Breast epithelium (tissue), 3 donors: Measurements from ENCODE around the gene TJP1.

Experiments
- POLR2A ChIP-seq: fragments of 450-650 bp; IDR thresholded peaks from one replicate; pipeline ENCODE4 v1.6.1; 2016; ENCODE audit warnings: antibody characterized with exemption, mild to moderate bottlenecking, moderate library complexity
- TF ChIP-seq, protein P1 (sequence below), 3 donors: fragments of 450-650 bp; IDR thresholded peaks; one replicate each; pipeline ENCODE4 v1.5.1; 2016 to 2017; ENCODE audit warnings: antibody characterized with exemption in 3 of 3, mild to moderate bottlenecking in 3 of 3, moderate library complexity in 3 of 3

- TF ChIP-seq, protein P1, sequence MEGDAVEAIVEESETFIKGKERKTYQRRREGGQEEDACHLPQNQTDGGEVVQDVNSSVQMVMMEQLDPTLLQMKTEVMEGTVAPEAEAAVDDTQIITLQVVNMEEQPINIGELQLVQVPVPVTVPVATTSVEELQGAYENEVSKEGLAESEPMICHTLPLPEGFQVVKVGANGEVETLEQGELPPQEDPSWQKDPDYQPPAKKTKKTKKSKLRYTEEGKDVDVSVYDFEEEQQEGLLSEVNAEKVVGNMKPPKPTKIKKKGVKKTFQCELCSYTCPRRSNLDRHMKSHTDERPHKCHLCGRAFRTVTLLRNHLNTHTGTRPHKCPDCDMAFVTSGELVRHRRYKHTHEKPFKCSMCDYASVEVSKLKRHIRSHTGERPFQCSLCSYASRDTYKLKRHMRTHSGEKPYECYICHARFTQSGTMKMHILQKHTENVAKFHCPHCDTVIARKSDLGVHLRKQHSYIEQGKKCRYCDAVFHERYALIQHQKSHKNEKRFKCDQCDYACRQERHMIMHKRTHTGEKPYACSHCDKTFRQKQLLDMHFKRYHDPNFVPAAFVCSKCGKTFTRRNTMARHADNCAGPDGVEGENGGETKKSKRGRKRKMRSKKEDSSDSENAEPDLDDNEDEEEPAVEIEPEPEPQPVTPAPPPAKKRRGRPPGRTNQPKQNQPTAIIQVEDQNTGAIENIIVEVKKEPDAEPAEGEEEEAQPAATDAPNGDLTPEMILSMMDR (IDR thresholded peaks at IDR 0.05), result no peak
- no peak for TF ChIP-seq POLR2A
These were observed 140.3 kb downstream of the TJP1 start for GRCh38 chr15:29681946-29682345.
